ENCODE measurements around the gene SHISA7.

The SHISA7 gene

GRCh38 chr19:55400281-55401087 is 42.6 kb downstream of the SHISA7 start:
- DNase-seq (ENCODE audit: low read depth), result no peak
- no peak for TF ChIP-seq MYC (IDR thresholded peaks at IDR 0.05; ENCODE audit: low read depth, low read length)
- TF ChIP-seq CTCF (IDR thresholded peaks at IDR 0.05; ENCODE audit: low read depth, low read length), result no peak
- no peak for TF ChIP-seq MAX (IDR thresholded peaks at IDR 0.05; ENCODE audit: low read depth, low read length)
- TF ChIP-seq POLR2A (IDR thresholded peaks at IDR 0.05; ENCODE audit: extremely low read depth, insufficient read length), result no peak
- H3K4me3 ChIP-seq (ENCODE audit: low read depth, low read length), result no peak overlapping the region

GRCh38 chr19:55398200-55398925 is 44.7 kb downstream of the SHISA7 start:
- DNase-seq (ENCODE audit: low read depth), result no peak
- H3K4me3 ChIP-seq (ENCODE audit: low read depth, low read length), result no peak overlapping the region
- TF ChIP-seq CTCF (IDR thresholded peaks at IDR 0.05; ENCODE audit: low read depth, low read length) (no peak), MAX (IDR thresholded peaks at IDR 0.05; ENCODE audit: low read depth, low read length) (no peak)

GRCh38 chr19:55392820-55393761 is 50.0 kb downstream of the SHISA7 start:
- no peak overlapping the region for H3K4me3 ChIP-seq (ENCODE audit: low read depth, low read length)
- DNase-seq (ENCODE audit: low read depth), result no peak
- TF ChIP-seq MYC (IDR thresholded peaks at IDR 0.05; ENCODE audit: low read depth, low read length) (no peak), POLR2A (IDR thresholded peaks at IDR 0.05; ENCODE audit: extremely low read depth, insufficient read length) (no peak), MAX (IDR thresholded peaks at IDR 0.05; ENCODE audit: low read depth, low read length) (no peak), CTCF (IDR thresholded peaks at IDR 0.05; ENCODE audit: low read depth, low read length) (no peak)

GRCh38 chr19:55391702-55392615 is 51.1 kb downstream of the SHISA7 start:
- DNase-seq (ENCODE audit: low read depth), result no peak
- no peak for TF ChIP-seq CTCF (IDR thresholded peaks at IDR 0.05; ENCODE audit: low read depth, low read length)
- TF ChIP-seq POLR2A (IDR thresholded peaks at IDR 0.05; ENCODE audit: extremely low read depth, insufficient read length), result no peak
- TF ChIP-seq MYC (IDR thresholded peaks at IDR 0.05; ENCODE audit: low read depth, low read length), result no peak
- TF ChIP-seq MAX (IDR thresholded peaks at IDR 0.05; ENCODE audit: low read depth, low read length), result no peak
- no peak overlapping the region for H3K4me3 ChIP-seq (ENCODE audit: low read depth, low read length)
